ENCODE data around the gene RAP2C. TPM values are rescaled to one million over a fixed set of nuclear protein-coding genes. Genes with fewer than 3 reads are reported as not detected.

RAP2C gene
- 10 to 100 TPM; 14.9 to 21.8 (median 17.8) TPM for total RNA-seq
- 10 to 100 TPM in 1 of 2 donors, 1 to 10 TPM in 1; 9.1 to 18.6 TPM for polyA plus RNA-seq
- long read RNA-seq, donor 1, partial matches to known transcripts: 4 of 12 reads
- long read RNA-seq, donor 1, other reads (novel, unspliced or antisense): 8 of 12 reads
- long read RNA-seq, donor 2, partial matches to known transcripts: 0 of 2 reads
- long read RNA-seq, donor 2, other reads (novel, unspliced or antisense): 0 of 2 reads
- long read RNA-seq, donor 3, transcript RAP2C-201 (4 exons, 3,896 nt): major isoform, 5 of 23 reads
- long read RNA-seq, donor 3, partial matches to known transcripts: 14 of 23 reads
- long read RNA-seq, donor 3, other reads (novel, unspliced or antisense): 4 of 23 reads

DNA sequence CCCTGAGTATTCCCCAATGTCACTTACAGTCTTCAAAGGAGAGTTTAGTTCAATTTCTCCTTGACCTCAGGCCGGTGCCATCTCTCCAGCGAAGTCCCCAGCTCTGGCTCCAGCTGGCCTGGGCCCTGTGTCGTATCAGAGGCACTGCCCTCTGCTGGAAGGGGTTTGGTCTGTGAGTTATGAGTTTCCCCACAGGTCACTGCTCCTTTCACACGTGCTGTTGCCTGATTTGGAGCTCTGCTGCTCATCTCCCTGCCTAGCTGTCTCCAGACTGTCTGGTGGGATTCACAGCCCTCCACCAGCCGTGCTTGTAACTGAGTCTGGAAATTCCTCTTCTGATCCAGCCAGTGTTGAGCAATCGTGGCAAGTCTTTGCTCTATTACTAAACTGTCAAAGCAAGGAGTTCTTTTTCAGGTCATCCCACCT, at the start of gene RAP2C:
Gene RAP2C, minus strand, starts transcription at position 105 of the 426 bp plus-strand sequence. CDS start 2,179 bp downstream, outside the sequence.
- 11 to 22% (median 21%) methylated on average over 6 of the region's 6 CpGs for WGBS, 3 donors
- peak within 1 kb of the TSS; percentile 74 for H3K4me3 ChIP-seq
- TF ChIP-seq, protein P1, sequence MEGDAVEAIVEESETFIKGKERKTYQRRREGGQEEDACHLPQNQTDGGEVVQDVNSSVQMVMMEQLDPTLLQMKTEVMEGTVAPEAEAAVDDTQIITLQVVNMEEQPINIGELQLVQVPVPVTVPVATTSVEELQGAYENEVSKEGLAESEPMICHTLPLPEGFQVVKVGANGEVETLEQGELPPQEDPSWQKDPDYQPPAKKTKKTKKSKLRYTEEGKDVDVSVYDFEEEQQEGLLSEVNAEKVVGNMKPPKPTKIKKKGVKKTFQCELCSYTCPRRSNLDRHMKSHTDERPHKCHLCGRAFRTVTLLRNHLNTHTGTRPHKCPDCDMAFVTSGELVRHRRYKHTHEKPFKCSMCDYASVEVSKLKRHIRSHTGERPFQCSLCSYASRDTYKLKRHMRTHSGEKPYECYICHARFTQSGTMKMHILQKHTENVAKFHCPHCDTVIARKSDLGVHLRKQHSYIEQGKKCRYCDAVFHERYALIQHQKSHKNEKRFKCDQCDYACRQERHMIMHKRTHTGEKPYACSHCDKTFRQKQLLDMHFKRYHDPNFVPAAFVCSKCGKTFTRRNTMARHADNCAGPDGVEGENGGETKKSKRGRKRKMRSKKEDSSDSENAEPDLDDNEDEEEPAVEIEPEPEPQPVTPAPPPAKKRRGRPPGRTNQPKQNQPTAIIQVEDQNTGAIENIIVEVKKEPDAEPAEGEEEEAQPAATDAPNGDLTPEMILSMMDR (IDR thresholded peaks at IDR 0.05): peak in 1 of 3 donors; percentile 28
- TF ChIP-seq EP300 (IDR thresholded peaks at IDR 0.05): no peak
- peak; percentile 18 for TF ChIP-seq POLR2A (IDR thresholded peaks at IDR 0.05)
- H3K4me1 ChIP-seq (ENCODE audit: insufficient read depth): no peaks in the 10 kb centered on the region
- H3K36me3 ChIP-seq: no peaks in the 10 kb centered on the region
- DNase-seq: peak; percentile 39 to 72 (median 61)
- intact Hi-C loops (cut with DNase I): no loop called here
- no peaks in the 10 kb centered on the region for H3K27me3 ChIP-seq
- H3K9me3 ChIP-seq: no peaks in the 10 kb centered on the region
- peak within 1 kb of the TSS; percentile 65 to 76 for H3K27ac ChIP-seq

DNA sequence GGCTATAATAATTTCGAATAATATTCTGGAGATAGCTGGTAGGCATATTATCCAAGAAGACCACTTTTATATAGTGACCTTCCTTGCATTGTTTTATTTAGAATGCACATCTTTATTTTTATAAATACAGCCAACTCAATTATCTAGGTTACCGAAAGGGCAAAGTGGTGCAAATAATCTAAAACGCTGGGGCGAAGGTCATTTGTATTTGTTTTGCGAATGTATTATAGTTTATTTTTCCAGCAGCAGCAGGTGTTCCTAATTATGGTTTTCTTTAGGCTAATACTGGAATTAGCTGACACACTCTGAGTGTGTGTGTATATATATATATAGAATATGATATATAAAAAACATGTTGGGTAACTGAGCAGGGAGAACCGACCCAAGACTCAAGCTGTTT, 48.1 kb upstream of the RAP2C start:
- no peaks in the 10 kb centered on the region for H3K9me3 ChIP-seq
- 63 to 73% (median 67%) methylated on average over 6 of the region's 6 CpGs for WGBS, 3 donors
- TF ChIP-seq, protein P1 (IDR thresholded peaks at IDR 0.05): no peak
- TF ChIP-seq POLR2A (IDR thresholded peaks at IDR 0.05): no peak
- no peaks in the 10 kb centered on the region for H3K4me1 ChIP-seq (ENCODE audit: insufficient read depth)
- H3K4me3 ChIP-seq: no peak overlapping the region
- H3K27me3 ChIP-seq: no peaks in the 10 kb centered on the region
- no peak for DNase-seq
- H3K36me3 ChIP-seq: no peaks in the 10 kb centered on the region
- no peak overlapping the region for H3K27ac ChIP-seq
- intact Hi-C loops (cut with DNase I): no loop called here

DNA sequence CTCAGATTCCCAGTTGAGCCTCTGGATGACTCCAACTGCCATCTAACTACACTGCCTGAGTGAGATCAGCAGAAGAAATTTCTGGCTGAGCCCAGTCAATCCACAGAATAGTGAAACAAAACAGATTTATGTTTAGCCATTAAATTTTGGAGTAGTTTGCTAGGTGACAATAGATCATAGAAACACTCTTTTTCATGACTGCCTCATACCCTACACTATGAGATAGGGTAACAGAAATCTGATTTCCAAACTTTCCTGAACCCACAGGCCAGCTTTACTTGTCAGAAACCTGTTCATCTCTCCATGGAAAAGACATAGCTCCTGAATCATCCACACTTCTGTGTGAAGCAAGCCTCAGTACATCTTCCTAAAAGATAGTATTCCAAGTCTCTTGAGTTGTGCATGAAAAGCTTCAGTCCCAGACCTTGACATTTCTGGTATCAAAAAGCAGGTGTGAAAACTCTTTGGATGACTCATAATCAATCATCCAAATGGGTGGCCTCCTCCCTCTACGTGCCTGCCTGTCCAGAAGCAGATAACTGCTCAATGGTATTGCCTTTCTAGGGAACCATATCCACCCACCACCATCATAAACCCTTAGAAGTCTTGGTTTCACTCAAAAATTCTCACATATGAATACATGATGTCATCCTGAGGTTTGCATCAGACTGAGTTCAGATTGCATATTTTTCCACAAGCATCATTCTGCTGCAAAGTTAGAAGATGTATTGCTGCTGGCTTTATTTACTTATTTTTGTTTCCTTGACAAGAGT, 47.5 kb upstream of the RAP2C start:
- no peaks in the 10 kb centered on the region for H3K36me3 ChIP-seq
- WGBS, 3 donors: 8 to 29% (median 18%) methylated on average over 1 of the region's 1 CpG
- no peaks in the 10 kb centered on the region for H3K4me1 ChIP-seq (ENCODE audit: insufficient read depth)
- TF ChIP-seq EP300 (IDR thresholded peaks at IDR 0.05) (no peak), POLR2A (IDR thresholded peaks at IDR 0.05) (no peak)
- TF ChIP-seq, protein P1 (IDR thresholded peaks at IDR 0.05): no peak
- no peak overlapping the region for H3K27ac ChIP-seq
- intact Hi-C loops (cut with DNase I): no loop called here
- no peak for DNase-seq
- no peaks in the 10 kb centered on the region for H3K9me3 ChIP-seq
- no peak overlapping the region for H3K4me3 ChIP-seq
- H3K27me3 ChIP-seq: no peaks in the 10 kb centered on the region

DNA sequence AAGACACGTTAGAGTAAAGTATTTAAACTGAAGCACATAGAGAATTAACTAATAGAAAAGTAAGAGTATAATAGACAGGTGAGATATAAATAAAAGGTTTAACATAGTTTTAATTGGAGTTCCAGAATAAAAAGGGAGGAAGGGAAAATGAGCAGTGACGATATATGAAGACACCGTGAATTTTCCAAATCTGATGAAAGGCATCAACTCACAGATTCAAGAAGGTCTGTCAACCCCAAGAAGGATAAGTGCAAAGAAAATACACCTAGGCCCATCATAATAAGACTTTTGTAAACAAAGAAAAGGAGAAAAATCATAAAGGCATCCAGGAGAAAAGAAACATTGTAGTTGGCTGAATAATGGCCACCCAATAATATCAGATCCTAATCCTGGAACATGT, 43.9 kb upstream of the RAP2C start:
- H3K9me3 ChIP-seq: no peaks in the 10 kb centered on the region
- H3K4me3 ChIP-seq: no peak overlapping the region
- WGBS, 3 donors: 80 to 83% (median 82%) methylated on average over 3 of the region's 3 CpGs
- H3K4me1 ChIP-seq (ENCODE audit: insufficient read depth): no peaks in the 10 kb centered on the region
- no peaks in the 10 kb centered on the region for H3K27me3 ChIP-seq
- DNase-seq: no peak
- intact Hi-C loops (cut with DNase I): no loop called here
- no peak overlapping the region for H3K27ac ChIP-seq
- TF ChIP-seq EP300 (IDR thresholded peaks at IDR 0.05): no peak
- TF ChIP-seq, protein P1 (IDR thresholded peaks at IDR 0.05): no peak
- no peak for TF ChIP-seq POLR2A (IDR thresholded peaks at IDR 0.05)
- H3K36me3 ChIP-seq: no peaks in the 10 kb centered on the region
